Fibroblast of gingiva (primary cell): ENCODE measurements around the gene RPL10.
"Not testable (repeated sequence)": the region's sequence is repeated elsewhere in the genome, so short reads cannot be mapped to it uniquely, and the experiment has no call there.

ENCODE experiments used
- DNase-seq: peaks from one replicate; pipeline ENCODE4 v3.0.0-alpha.2; 2011; ENCODE audit warnings: low read depth

Gene RPL10

GRCh38 chrX:154378059-154378798 is 19.9 kb upstream of the RPL10 start:
- DNase-seq, result peak; percentile 69

- DNase-seq, result peak; percentile 98
Measured at GRCh38 chrX:154378799-154379568, 19.2 kb upstream of the RPL10 start, which contains the start of gene EMD. Gene EMD (plus strand): TSS chrX:154379295. CDS start chrX:154379485, 190 bp downstream.

GRCh38 chrX:154379569-154379951 is 18.6 kb upstream of the RPL10 start:
- no peak for DNase-seq

- no peak for DNase-seq
Measured at GRCh38 chrX:154380153-154380552, 18.0 kb upstream of the RPL10 start.

- DNase-seq, result no peak
Measured at GRCh38 chrX:154380787-154381186, 17.4 kb upstream of the RPL10 start.

- no peak for DNase-seq
Measured at GRCh38 chrX:154381271-154381670, 16.9 kb upstream of the RPL10 start.

GRCh38 chrX:154382483-154383069 is 15.6 kb upstream of the RPL10 start:
- no peak for DNase-seq

- DNase-seq, result no peak
Measured at GRCh38 chrX:154383359-154384283, 14.6 kb upstream of the RPL10 start.

GRCh38 chrX:154384284-154384892 is 13.8 kb upstream of the RPL10 start:
- peak; percentile 24 for DNase-seq

GRCh38 chrX:154388094-154388493 is 10.1 kb upstream of the RPL10 start:
- DNase-seq, result not testable (repeated sequence)

GRCh38 chrX:154388649-154389048 is 9.5 kb upstream of the RPL10 start:
- DNase-seq, result not testable (repeated sequence)

- not testable (repeated sequence) for DNase-seq
Measured at GRCh38 chrX:154389812-154390747, 8.1 kb upstream of the RPL10 start.

GRCh38 chrX:154396363-154396762 is 1.8 kb upstream of the RPL10 start:
- DNase-seq, result not testable (repeated sequence)

GRCh38 chrX:154396973-154397887 is 947 bp upstream of the RPL10 start:
- DNase-seq, result peak; percentile 67

- DNase-seq, result peak; percentile 78
Measured at GRCh38 chrX:154398668-154399526, 720 bp downstream of the RPL10 start.

GRCh38 chrX:154399527-154400368 is 1.6 kb downstream of the RPL10 start:
- DNase-seq, result no peak

GRCh38 chrX:154400369-154400817 is 2.2 kb downstream of the RPL10 start:
- not testable (repeated sequence) for DNase-seq
